Measurements from ENCODE around the gene UBE2E3. TPM values are rescaled to one million over a fixed set of nuclear protein-coding genes. Genes with fewer than 3 reads are reported as not detected.

The UBE2E3 gene
- total RNA-seq, 2 donors from 2014 or later, result 94.0 to 155 TPM

DNA sequence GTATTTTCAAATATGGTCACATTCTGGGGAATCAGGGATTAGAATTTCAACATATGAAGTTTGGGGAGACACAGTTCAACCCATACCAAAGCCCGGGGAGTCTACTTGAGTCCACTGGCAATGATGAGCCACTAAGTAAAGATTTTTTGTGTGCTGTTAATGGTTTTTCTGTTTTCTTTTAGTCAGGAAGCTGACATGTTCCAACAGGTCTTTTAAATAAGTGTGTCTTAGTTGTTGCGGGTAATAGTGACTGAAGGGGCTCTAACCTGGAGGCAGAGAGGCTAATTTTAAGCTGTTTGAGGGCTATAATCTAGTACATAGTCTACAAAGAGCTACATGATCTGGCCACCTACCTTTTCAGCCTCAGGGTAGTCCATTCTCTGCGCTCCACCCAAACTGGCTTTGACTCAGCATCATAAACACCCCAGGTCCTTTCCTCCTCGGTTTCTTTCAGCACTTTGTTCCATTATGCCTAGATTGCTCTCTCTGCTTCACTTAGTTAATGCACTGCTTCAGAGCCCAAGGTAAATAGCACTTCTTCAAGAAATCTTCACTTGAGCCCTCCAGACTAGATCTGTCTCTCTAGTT, 17.6 kb upstream of the UBE2E3 start:
- Histone ChIP-seq H3K36me3 (no peaks in the 10 kb centered on the region), H3K27me3 (replicated peaks; ENCODE audit: insufficient read depth) (no peaks in the 10 kb centered on the region), H3K4me1 (replicated peaks) (no peaks in the 10 kb centered on the region), H3K27ac (no peak overlapping the region), H3K9me3 (no peaks in the 10 kb centered on the region), H3K4me3 (no peak overlapping the region)
- TF ChIP-seq POLR2AphosphoS5 (IDR thresholded peaks at IDR 0.05) (no peak), POLR2A (IDR thresholded peaks at IDR 0.05) (no peak)
- TF ChIP-seq, protein P1, sequence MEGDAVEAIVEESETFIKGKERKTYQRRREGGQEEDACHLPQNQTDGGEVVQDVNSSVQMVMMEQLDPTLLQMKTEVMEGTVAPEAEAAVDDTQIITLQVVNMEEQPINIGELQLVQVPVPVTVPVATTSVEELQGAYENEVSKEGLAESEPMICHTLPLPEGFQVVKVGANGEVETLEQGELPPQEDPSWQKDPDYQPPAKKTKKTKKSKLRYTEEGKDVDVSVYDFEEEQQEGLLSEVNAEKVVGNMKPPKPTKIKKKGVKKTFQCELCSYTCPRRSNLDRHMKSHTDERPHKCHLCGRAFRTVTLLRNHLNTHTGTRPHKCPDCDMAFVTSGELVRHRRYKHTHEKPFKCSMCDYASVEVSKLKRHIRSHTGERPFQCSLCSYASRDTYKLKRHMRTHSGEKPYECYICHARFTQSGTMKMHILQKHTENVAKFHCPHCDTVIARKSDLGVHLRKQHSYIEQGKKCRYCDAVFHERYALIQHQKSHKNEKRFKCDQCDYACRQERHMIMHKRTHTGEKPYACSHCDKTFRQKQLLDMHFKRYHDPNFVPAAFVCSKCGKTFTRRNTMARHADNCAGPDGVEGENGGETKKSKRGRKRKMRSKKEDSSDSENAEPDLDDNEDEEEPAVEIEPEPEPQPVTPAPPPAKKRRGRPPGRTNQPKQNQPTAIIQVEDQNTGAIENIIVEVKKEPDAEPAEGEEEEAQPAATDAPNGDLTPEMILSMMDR (IDR thresholded peaks at IDR 0.05), result no peak
- no peak for DNase-seq (ENCODE audit: low spot score)
- intact Hi-C loops (cut with DNase I), result no loop called here
- WGBS, result 53% methylated on average over 4 of the region's 4 CpGs

DNA sequence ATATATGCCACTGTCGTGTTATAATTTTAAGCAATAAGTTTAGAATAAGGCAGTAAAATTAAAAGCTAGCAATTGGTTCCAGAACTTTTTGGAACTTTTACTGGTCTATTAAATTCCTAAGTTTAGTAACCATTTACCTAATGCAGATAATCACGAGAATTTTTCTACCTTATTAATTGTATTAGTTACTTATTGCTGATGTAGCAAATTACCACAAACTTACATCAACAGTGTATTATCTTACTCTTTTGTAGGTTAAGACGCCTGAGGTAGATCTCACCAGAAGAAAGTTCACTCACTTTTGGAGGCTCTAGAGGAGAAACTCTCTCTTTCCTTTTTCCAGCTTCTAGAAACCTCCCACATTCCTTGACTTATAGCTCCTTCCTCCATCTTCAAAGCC, 14.0 kb upstream of the UBE2E3 start:
- H3K27me3 ChIP-seq (replicated peaks; ENCODE audit: insufficient read depth), result no peaks in the 10 kb centered on the region
- WGBS, result 93% methylated on average over 3 of the region's 3 CpGs
- intact Hi-C loops (cut with DNase I), result no loop called here
- H3K4me3 ChIP-seq, result no peak overlapping the region
- H3K36me3 ChIP-seq, result no peaks in the 10 kb centered on the region
- H3K4me1 ChIP-seq (replicated peaks), result peaks cover 3% of the 10 kb centered on the region
- H3K27ac ChIP-seq, result no peak overlapping the region
- H3K9me3 ChIP-seq, result no peaks in the 10 kb centered on the region
- TF ChIP-seq POLR2A (IDR thresholded peaks at IDR 0.05), result no peak
- TF ChIP-seq POLR2AphosphoS5 (IDR thresholded peaks at IDR 0.05), result no peak
- TF ChIP-seq, protein P1 (IDR thresholded peaks at IDR 0.05), result no peak
- DNase-seq (ENCODE audit: low spot score), result no peak

DNA sequence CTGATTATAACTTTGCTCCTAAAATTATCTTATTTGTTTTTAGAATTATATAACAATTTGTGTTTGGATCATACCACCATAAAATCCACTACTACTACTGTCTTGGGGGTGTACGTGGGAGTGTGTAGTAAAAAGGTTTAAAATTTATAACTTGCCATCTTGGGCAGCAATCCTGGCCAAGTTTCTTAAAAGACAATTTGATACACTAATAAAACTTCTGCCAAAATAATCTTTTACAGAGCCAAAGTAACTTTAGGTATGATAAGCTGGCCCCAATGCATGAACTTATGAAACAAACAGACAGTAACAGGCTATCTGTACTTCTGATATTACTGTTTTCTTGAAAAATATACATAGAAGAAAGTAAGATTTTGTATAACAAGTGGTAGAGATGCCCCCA, 11.3 kb upstream of the UBE2E3 start:
- WGBS, result 16% methylated on average over 1 of the region's 1 CpG
- intact Hi-C loops (cut with DNase I), result no loop called here
- Histone ChIP-seq H3K4me1 (replicated peaks) (peaks cover 3% of the 10 kb centered on the region), H3K4me3 (no peak overlapping the region), H3K36me3 (no peaks in the 10 kb centered on the region), H3K27ac (no peak overlapping the region), H3K9me3 (no peaks in the 10 kb centered on the region), H3K27me3 (replicated peaks; ENCODE audit: insufficient read depth) (no peaks in the 10 kb centered on the region)
- peak; percentile 13 for TF ChIP-seq POLR2AphosphoS5 (IDR thresholded peaks at IDR 0.05)
- TF ChIP-seq, protein P1 (IDR thresholded peaks at IDR 0.05), result no peak
- no peak for DNase-seq (ENCODE audit: low spot score)

DNA sequence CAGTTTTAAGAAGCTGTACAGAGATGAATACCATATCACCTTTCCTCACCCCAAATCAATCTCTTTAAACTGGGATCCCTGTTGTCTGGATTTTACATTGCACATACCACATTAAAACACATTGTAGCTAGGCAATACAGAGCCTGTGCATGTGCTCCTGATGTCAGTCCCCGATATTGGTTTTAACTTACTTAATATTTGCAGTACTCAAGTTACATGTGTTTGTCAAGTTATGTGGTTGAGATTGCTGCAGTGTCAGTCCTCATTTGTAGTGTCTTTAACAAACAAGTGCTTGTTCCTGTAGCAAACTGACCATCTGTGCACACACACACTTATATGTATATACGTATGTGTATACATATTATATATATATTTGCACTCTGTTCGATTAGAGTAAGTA, 10.4 kb upstream of the UBE2E3 start:
- Histone ChIP-seq H3K4me3 (no peak overlapping the region), H3K9me3 (no peaks in the 10 kb centered on the region), H3K27me3 (replicated peaks; ENCODE audit: insufficient read depth) (no peaks in the 10 kb centered on the region), H3K4me1 (replicated peaks) (peaks cover 3% of the 10 kb centered on the region), H3K27ac (no peak overlapping the region), H3K36me3 (no peaks in the 10 kb centered on the region)
- 46% methylated on average over 3 of the region's 3 CpGs for WGBS
- intact Hi-C loops (cut with DNase I), result no loop called here
- DNase-seq (ENCODE audit: low spot score), result no peak
- TF ChIP-seq, protein P1 (IDR thresholded peaks at IDR 0.05), result no peak
- peak; percentile 13 for TF ChIP-seq POLR2AphosphoS5 (IDR thresholded peaks at IDR 0.05)

DNA sequence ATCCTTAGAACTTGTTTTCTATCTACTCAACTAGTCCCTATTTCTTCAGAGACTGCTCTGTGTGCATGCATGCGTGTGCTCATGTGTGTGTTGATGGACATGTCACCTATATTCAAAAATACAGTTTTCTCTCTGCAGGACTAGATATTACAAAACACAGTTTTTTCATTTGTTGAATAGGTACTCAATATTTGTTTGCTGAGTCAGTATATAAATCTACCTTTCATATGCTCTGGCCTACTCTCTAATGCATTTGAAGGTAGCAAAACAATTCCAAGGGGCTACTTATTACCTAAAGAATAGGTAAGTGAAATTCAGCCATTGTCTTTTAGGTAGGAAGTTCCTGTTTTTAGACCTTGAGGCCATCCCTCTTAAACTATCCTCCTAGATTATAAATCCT, 8.6 kb upstream of the UBE2E3 start:
- no peak for DNase-seq (ENCODE audit: low spot score)
- no peaks in the 10 kb centered on the region for H3K9me3 ChIP-seq
- WGBS, result 100% methylated on average over 1 of the region's 1 CpG
- TF ChIP-seq POLR2AphosphoS5 (IDR thresholded peaks at IDR 0.05) (no peak), POLR2A (IDR thresholded peaks at IDR 0.05) (no peak)
- TF ChIP-seq, protein P1 (IDR thresholded peaks at IDR 0.05), result no peak
- intact Hi-C loops (cut with DNase I), result no loop called here
- peaks cover 3% of the 10 kb centered on the region for H3K4me1 ChIP-seq (replicated peaks)
- no peak overlapping the region for H3K27ac ChIP-seq
- H3K4me3 ChIP-seq, result no peak overlapping the region
- H3K36me3 ChIP-seq, result no peaks in the 10 kb centered on the region
- H3K27me3 ChIP-seq (replicated peaks; ENCODE audit: insufficient read depth), result no peaks in the 10 kb centered on the region

Data from prostate gland (tissue), 2 donors.